NCI-H2196 treated with DMSO at 0.1 percent for 48 hours (cell line): ENCODE measurements around the gene C2CD2L.
"Not testable (repeated sequence)": the region's sequence is repeated elsewhere in the genome, so short reads cannot be mapped to it uniquely, and the experiment has no call there.

ENCODE experiments used
- DNase-seq: peaks from one replicate; lab custom pipeline; 2025; ENCODE audit not compliant: unreplicated experiment; lab: John Stamatoyannopoulos, UW

C2CD2L gene

GRCh38 chr11:119092880-119093842 lies 14.0 kb upstream of the C2CD2L start:
- peak; percentile 18 for DNase-seq

DNA sequence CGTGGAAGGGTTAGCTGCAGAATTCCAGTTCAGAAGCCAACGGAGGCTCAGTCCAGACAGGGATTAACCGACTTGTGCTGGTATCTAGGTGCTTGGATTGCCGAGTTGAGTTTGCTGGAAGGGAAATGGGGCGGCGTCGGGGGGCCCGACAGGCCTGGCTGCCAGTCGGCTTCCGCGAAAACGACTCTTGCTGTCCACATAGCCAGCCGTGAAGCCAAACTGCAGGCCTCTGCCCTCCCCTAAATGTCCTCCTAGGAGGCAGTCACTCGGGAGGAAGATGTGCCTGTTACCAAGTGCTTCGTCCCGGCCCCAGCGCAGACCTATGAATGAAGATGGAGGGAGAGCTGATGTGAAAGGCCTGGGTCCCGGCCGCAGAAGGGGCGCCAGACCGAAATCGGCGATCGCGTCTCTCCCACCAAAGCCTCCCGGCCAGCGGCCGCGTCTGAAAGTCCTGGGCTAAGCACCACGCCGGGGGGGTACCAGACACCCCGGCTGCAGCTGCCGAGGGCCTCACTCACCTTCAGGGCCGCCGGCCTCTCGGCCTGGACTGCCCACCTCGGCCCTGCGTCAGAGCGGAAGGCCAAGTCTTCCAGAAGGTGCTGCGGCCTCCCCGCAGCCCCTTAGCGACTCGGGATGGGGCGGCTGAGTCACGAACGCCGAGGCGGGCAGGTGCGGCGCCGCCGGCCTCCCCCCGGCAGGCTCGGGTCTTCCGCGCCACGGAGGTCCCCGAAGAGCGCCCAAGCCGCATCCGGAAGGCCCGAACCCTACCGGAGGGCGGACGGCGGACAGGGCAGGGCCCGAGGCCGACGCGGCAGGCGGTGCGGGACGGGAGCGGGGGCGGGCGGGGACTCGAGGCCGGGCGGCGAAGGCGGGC lies 13.0 kb upstream of the C2CD2L start:
- no peak for DNase-seq

DNA sequence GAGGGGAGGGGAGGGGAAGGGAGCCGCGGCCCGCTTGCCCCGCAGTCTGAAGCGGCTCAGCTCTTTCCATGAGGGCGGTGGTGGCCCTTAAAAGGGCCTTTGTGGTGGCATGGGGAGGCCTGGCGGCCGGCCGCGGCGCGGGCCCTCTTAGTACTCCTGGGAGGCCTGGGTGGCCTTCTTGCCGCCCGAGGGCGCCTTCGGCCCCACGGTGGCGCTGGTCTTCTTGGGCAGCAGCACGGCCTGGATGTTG lies 12.4 kb upstream of the C2CD2L start:
- no peak for DNase-seq

GRCh38 chr11:119095066-119095880 lies 11.9 kb upstream of the C2CD2L start:
- DNase-seq = peak; percentile 98

GRCh38 chr11:119099711-119100110 lies 7.4 kb upstream of the C2CD2L start:
- DNase-seq = no peak

DNA sequence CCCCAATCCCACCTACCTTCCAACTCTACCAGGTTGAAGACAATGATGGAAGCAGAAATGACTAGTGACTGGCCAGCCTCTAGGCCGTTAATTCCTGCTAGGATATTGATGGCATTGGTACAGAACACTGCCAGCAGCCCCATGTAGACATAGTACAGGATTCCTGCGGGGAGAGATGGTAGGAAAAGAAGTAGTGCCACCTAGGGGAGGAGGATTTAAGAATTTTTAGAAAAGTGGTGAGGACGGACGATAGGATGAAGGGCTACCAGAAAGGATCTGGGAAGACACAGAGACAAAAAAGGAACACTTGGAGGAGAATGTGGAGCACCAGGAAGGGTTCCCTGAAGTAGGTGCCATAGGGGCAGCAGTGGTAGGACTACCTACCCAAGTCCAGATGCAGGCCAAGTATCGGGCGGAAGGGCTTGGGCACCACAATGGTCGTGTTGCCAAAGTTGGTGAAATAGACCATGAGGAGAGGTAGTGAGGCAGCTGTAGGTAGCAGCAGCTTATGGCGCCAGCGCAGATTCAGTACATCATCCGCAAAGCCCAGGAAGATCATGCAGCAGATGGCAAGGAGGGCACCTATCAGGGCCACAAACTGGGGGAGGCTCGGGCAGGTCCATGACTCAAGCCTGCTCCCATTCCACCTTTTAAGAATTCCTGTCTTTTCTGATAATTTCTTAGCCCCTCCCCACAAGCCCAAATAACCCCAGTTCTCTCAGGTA lies 6.7 kb upstream of the C2CD2L start:
- peak; percentile 31 for DNase-seq

- no peak for DNase-seq
Measured at GRCh38 chr11:119100994-119101758, 6.0 kb upstream of the C2CD2L start.

DNA sequence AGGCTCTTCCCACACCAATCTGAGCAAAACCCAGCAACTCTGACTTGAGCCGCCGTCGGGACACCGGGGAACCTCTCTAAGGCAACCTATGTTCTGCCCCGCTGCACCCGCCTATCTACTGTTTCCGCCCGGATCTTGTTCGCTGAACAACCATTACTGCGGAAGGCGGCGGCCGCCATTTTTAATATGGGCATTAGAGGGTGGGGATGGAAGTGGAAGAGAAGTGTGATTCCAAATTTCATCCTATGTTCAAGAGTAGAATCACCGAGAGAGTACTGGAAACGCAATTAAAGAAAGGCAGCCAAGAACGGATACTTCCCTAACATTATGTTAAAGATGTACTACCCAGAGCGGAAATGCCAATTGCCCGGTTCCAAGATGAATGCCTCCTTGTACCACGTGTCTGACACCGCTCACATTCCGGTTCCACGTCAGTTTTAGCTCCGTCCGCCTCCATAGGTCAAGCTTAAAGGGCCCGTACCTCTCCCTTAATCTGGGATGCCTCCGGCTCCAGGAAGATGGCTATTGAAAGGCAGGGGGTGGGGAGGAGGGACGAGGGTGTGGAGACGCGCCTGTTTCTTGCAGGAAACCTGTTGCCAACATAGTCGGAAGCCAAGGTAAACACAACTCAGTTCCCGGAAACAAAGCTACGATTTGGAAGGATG lies 5.3 kb upstream of the C2CD2L start, which contains the start of gene DPAGT1:
Gene DPAGT1 (minus strand): TSS at position 95 of the 665 bp plus-strand sequence. CDS start 198 bp downstream, outside the sequence.
- DNase-seq = peak; percentile 95

- DNase-seq = not testable (repeated sequence)
Measured at GRCh38 chr11:119103161-119103664, 3.9 kb upstream of the C2CD2L start.

DNA sequence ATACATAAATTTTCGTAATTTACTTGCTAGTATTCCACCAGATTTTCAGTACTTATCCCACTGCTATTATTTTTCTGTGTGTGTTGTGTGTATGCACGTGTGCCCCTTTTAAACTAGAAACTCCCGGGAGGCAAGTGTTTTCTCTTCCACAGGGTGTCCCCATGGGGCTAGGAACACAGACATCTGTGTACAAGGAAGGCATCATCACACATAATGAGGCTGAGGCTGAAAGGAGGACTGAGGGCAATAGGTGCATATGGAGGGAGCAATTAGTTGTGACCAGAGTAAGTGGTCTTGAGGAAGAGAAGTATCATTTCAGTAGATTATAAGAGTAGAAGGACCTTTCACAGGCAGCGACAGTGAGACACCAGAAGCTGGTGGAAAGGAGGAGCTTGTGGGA lies 3.4 kb upstream of the C2CD2L start:
- DNase-seq = no peak

DNA sequence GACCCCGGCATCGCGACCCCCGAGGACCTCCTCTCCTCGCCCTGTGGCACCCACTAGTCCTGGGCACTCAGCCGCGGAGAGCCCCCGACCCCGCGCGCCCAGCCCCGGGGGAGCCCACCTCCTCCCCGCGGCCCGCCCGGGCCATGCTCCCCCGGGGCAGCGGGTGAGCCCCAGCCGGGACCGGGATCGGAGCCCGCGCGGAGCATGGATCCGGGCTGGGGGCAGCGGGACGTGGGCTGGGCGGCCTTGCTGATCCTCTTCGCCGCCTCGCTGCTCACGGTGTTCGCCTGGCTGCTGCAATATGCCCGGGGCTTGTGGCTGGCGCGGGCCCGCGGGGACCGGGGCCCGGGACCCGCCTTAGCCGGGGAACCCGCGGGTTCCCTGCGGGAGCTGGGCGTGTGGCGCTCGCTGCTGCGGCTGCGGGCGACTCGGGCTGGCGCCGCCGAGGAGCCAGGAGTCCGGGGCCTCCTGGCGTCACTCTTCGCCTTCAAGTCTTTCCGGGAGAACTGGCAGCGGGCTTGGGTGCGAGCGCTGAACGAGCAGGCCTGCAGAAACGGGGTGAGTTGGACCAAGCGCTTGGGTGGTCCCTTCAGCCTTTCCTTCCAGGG lies 498 bp downstream of the C2CD2L start:
- DNase-seq = no peak

GRCh38 chr11:119108146-119108856 lies 1.2 kb downstream of the C2CD2L start:
- DNase-seq = peak; percentile 10

DNA sequence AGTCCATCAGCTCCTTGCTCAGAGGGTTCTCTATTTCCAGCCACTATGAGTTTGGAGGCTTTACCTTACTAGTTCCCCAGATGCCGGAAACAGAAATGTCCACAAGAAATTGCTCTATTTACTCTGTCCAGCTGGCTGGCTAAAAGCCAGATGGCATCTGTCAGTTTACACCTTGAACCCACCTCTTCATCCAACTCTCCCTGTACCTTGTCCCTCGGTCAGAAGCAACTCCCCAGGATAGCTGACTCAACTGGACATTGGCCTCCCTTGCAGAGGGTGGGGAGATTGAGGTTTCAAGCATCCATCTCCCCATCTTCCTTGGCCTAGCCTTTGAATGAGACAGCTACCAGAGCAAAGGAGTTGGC lies 1.7 kb downstream of the C2CD2L start:
- DNase-seq = no peak

DNA sequence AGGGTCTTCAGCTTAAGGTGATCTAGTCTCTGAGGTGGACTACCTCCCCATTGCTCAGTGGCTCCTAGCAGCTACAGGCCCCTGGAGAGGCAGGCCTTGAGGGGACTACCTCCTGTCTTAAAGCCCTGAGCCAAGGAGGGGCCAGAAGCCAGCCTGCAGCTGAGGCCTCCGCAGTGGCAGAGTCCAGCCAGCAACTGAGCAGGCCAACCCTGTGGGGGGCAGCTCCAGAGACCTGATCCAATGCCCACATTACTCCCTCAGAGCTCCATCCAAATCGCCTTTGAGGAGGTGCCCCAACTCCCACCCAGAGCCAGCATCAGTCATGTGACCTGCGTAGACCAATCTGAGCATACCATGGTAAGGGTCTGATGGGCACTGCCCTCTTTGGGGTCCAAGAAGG lies 2.7 kb downstream of the C2CD2L start:
- DNase-seq = no peak

DNA sequence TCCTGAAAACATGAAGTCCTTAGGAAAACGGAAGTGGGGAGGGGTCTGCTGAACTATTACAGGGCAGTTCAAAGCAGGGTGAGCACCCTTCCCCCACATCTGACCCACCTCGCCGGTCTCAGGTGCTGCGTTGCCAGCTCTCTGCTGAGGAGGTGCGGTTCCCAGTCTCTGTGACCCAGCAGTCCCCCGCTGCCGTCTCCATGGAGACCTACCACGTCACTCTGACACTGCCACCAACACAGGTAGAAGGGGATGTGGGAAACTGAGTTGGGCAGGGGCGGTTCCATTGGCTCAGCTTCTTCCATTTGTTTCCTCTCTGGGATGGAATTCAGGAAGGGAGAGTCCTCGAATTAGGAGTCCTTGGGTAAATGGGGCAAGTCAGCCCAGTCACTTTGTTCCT lies 3.3 kb downstream of the C2CD2L start:
- no peak for DNase-seq

GRCh38 chr11:119111361-119111925 lies 4.3 kb downstream of the C2CD2L start:
- DNase-seq = no peak

GRCh38 chr11:119112314-119113020 lies 5.3 kb downstream of the C2CD2L start:
- no peak for DNase-seq
